ENCODE results near the gene POU2AF2.

Gene POU2AF2

DNA sequence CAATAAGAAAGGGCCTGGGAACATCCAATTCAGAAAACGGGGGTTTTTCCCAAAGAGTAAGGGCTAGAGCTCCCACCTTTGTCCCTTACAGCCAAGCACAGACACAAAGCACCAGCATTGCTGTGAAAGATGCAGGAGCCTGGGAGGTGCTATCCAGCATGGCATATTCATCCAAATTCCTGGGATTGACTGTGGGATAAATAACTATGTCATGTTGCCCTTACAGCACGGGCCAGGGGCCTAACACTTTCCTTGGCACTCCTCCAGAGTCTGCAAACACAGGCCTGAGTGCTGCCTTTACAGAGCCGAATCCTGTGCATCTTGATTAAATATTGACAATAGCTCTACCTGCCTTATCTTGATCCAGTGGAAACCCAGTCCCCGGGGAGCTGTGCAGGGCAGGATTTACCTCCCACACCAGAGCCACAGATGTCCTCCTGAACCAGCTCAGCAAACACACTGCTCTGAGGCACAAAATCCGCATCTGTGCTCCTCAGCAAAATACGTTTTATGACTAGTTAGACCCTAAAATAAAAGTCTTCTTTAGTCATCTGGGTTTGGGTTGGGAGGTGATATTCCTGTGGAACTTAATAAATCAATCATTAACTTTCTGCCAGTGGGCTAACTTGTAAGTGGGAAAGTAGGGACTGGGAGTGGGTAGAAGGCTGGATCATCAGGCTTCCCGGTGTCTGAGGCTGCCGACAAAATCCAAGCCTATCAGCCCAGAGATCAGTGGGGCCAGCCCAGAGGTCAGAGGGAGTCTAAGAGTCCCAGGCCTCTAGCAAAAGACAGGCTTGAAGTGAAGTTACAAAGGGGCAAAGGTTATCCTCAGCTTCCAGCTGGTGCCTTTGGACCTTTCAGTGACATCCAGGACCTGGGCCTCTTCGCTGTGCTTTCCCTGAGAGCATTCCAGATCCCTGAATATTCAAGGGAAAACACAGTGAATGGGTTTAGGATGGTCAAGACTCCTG is 89.3 kb downstream of the POU2AF2 start:
- no peak for DNase-seq

GRCh38 chr11:111335549-111335948 is 90.0 kb downstream of the POU2AF2 start:
- DNase-seq: no peak
